T-helper 17 cell (primary cell): Measurements from ENCODE around the gene RPL12. TPM values are rescaled to one million over a fixed set of nuclear protein-coding genes. Genes with fewer than 3 reads are reported as not detected.

Experiments
- ATAC-seq: fragments of 150-1000 bp; cut with Tn5 transposase; 2 replicates; pipeline ENCODE4 v1.10.0; 2021; ENCODE audit warnings: mild to moderate bottlenecking, moderate library complexity
- DNase-seq, 3 donors: peaks; one replicate each; pipeline versions ENCODE4 v3.0.0 to v3.0.0-alpha.2; 2020 to 2021
- H3K9me3 ChIP-seq: one replicate; pipeline ENCODE4 v1.7.0; 2013; ENCODE audit warnings: low read length, mild to moderate bottlenecking; ENCODE audit not compliant: control insufficient read depth, poor library complexity, severe bottlenecking
- H3K27ac Mint-ChIP-seq: one replicate; pipeline ENCODE4 v1.8.0; 2022; ENCODE audit warnings: mild to moderate bottlenecking, moderate library complexity, mixed read lengths
- H3K27me3 Mint-ChIP-seq: one replicate; pipeline ENCODE4 v1.8.0; 2022; ENCODE audit warnings: mixed read lengths
- H3K36me3 Mint-ChIP-seq: one replicate; pipeline ENCODE4 v1.8.0; 2022; ENCODE audit warnings: low read depth, mixed read lengths
- H3K4me1 Mint-ChIP-seq: one replicate; pipeline ENCODE4 v1.8.0; 2022; ENCODE audit warnings: mild to moderate bottlenecking, mixed read lengths
- H3K4me3 Mint-ChIP-seq: one replicate; pipeline ENCODE4 v1.8.0; 2022; ENCODE audit warnings: mild to moderate bottlenecking, moderate library complexity, mixed read lengths
- total RNA-seq, 4 donors: library from RNA in 2 of 4; stranded (reverse) in 2 of 4; gene quantifications; one replicate each; pipeline ENCODE4 v1.2.3 and lab custom pipeline; 2022 to 2026

RPL12 gene
- total RNA-seq, 2 donors from 2014 or later = 1,506 to 1,597 TPM

DNA sequence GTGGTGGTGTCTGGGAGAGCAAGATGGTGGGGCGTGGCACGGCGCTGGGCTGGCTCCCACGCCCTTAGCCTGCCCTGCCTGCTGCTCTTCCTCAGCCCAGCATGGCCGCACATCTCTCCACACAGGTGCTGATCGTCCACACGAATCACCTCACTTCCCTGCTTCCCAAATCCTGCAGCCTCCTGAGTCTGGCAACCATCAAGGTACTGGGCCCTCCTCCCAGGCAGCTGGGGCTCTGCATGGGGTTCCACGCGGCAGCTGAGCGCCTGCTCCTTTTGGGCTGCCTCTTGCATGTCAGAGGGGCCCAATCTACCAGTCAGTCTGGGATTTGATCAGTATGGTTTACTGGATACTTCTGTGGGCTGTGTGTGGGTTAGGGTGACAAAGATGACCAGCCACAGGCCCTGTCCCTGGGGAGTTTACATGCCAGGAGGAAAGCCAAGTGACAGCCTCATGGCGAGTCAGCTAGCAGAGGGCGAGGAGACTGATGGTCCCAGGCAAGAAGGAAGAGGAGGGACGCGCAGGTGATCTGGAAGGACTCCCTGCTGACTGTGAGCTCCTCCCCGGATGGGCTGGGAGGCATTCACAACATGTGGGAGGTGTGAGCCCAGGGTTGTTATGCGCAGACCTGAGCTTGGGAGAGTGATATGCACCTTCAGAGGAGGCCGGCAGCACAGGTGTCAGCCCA, 6.1 kb upstream of the RPL12 start:
- no peaks in the 10 kb centered on the region for H3K27me3 Mint-ChIP-seq
- H3K36me3 Mint-ChIP-seq = peaks cover 3% of the 10 kb centered on the region
- no peak overlapping the region for H3K4me3 Mint-ChIP-seq
- H3K9me3 ChIP-seq = no peaks in the 10 kb centered on the region
- H3K27ac Mint-ChIP-seq = no peak overlapping the region
- peaks cover 7% of the 10 kb centered on the region for H3K4me1 Mint-ChIP-seq
- ATAC-seq (no peak), DNase-seq (no peak)

DNA sequence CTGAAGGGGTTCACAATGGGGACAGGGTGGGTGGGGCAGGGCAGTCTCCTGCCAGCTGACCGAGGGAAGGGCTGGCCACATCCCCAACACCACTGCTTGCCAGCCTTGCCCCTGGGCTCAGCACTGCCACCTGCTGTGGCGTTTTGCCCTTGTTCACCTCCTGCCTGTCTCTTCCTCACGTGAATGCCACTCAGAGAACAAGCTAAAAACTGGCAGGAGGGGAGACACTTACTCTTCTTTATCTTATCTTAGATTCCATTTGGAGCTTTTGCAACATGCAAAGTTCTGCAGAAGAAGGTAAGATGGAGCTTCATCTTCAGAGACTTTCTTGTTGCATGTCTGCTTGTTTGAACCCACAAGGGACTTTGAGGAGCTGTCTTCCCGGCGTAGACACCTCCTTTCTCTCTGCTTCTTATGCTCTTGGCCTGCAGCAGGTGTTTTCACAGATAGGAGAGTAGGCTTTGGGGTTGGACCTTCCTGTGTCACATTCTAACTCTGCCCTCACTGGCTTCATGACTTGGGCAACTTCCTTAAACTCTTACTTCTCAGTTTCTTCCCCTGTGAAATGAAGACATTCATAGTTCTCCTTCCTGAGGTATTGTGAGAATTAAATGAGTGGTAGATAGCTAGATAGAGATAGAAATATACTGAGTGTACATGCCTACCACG, 4.3 kb upstream of the RPL12 start:
- no peak for DNase-seq
- no peak for ATAC-seq
- peaks cover 2% of the 10 kb centered on the region for H3K9me3 ChIP-seq
- no peak overlapping the region for H3K27ac Mint-ChIP-seq
- H3K4me1 Mint-ChIP-seq = peaks cover 10% of the 10 kb centered on the region
- H3K36me3 Mint-ChIP-seq = peaks cover 3% of the 10 kb centered on the region
- H3K27me3 Mint-ChIP-seq = no peaks in the 10 kb centered on the region
- no peak overlapping the region for H3K4me3 Mint-ChIP-seq

DNA sequence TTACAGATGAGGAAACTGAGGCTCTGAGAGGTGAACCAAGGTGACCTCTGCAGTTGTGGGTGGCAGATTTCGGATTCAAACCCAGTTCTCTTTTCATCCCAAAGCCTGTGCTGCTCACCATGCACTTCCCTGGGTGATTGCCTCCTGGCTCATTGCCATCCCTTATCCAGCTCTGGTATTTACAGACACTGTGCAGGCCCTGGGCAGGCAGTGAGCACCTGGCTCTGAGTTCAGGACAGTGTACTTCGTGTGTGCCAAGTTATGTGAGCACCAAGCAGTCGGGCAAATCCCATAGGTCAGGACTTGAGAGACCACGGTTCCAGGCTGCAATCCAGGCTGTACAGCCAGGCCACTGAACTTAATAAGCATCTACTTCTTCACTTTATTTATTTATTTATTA, 1.5 kb upstream of the RPL12 start:
- peaks cover 2% of the 10 kb centered on the region for H3K9me3 ChIP-seq
- no peak for DNase-seq
- no peak for ATAC-seq
- Mint-ChIP-seq H3K36me3 (peaks cover 8% of the 10 kb centered on the region), H3K27ac (no peak overlapping the region), H3K4me3 (peak overlapping the region; percentile 94), H3K4me1 (peaks cover 25% of the 10 kb centered on the region), H3K27me3 (no peaks in the 10 kb centered on the region)

DNA sequence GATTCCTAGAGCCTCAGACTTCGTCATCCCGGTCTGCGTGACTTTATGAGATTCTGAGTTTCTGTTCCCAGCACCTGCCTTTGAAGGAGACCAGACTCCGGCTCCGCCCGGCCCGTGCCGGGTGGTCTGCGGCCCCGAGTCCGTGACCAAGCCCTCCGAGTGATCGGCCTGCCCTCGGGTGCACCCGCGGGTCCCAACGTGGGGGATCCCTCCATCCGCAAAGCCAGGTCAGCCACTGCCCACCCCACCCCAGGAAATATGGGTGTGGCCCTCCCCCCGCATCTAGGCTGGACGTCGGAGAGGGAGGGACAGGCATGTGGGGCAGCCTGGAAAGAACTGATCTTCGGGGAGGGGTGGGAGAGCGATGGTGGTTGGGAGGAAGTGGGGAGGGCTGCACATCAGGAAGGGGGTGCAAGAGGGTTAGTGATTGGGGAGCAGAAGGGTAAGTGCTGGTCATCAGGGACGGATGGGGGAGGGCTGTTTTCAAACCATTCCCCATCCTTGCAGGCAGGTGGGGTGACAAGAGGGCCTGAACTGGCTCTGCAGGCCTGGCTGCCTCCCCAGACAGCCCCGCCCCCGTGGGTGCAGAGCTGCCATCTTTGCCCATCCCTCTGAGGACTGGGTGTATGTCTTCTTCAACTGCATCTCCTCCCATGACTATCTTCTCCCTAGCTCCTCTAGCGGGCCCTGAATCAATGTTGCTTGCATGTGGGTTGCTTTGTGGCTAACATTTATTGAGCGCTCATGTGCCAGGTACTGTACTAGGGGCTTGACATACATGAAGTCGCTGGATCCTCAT, 851 bp upstream of the RPL12 start:
- Mint-ChIP-seq H3K27ac (peak overlapping the region; percentile 95), H3K4me3 (peak overlapping the region; percentile 94), H3K4me1 (peaks cover 25% of the 10 kb centered on the region), H3K36me3 (peaks cover 12% of the 10 kb centered on the region), H3K27me3 (no peaks in the 10 kb centered on the region)
- DNase-seq (peak; percentile 18 to 22 (median 19)), ATAC-seq (no peak)
- H3K9me3 ChIP-seq = peaks cover 2% of the 10 kb centered on the region

DNA sequence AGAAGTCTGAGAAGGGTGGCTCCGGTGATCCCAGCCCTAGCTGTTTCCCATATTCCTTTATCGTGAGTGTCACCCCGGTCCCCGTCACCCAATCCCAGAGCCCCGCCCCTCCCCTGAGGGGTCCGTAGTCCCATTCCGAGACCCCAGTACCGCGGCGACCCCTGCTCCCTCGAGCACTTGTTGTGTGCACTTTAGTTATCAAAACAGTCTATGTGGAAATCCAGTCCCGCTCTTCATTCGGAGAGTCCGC, 327 bp upstream of the RPL12 start:
- ATAC-seq (no peak), DNase-seq (no peak)
- H3K36me3 Mint-ChIP-seq = peaks cover 9% of the 10 kb centered on the region
- H3K4me3 Mint-ChIP-seq = peak overlapping the region; percentile 94
- H3K9me3 ChIP-seq = peaks cover 2% of the 10 kb centered on the region
- no peaks in the 10 kb centered on the region for H3K27me3 Mint-ChIP-seq
- H3K4me1 Mint-ChIP-seq = peaks cover 25% of the 10 kb centered on the region
- H3K27ac Mint-ChIP-seq = peak overlapping the region; percentile 95

DNA sequence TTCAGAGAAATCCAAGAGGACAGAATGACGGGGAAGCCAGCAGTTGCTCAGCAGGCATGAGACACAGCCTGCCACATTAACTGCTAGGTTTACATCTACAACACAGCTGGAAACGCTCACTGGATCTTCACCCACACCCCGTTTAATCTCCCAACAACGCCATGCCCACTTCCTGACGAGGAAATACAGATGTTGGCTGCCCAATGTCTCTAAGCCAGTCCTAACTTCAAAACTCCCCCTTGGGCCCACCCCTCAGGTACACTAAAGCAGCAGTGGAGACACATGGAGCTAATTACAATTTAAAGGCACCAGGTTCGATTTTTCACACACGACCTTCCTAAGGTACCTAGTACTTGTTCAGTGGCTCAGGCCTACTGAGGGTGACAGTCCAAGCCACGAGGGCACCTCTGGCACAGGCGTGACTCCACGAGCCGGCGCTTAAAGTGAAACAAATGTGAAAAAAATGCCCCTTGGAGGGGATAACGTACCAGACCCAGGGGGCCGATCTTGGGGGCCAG, 904 bp downstream of the RPL12 start:
- Mint-ChIP-seq H3K27me3 (no peaks in the 10 kb centered on the region), H3K4me1 (peaks cover 19% of the 10 kb centered on the region), H3K4me3 (peak overlapping the region; percentile 94), H3K36me3 (peaks cover 9% of the 10 kb centered on the region), H3K27ac (peak overlapping the region; percentile 95)
- DNase-seq (no peak), ATAC-seq (peak; percentile 13)
- H3K9me3 ChIP-seq = peaks cover 2% of the 10 kb centered on the region

DNA sequence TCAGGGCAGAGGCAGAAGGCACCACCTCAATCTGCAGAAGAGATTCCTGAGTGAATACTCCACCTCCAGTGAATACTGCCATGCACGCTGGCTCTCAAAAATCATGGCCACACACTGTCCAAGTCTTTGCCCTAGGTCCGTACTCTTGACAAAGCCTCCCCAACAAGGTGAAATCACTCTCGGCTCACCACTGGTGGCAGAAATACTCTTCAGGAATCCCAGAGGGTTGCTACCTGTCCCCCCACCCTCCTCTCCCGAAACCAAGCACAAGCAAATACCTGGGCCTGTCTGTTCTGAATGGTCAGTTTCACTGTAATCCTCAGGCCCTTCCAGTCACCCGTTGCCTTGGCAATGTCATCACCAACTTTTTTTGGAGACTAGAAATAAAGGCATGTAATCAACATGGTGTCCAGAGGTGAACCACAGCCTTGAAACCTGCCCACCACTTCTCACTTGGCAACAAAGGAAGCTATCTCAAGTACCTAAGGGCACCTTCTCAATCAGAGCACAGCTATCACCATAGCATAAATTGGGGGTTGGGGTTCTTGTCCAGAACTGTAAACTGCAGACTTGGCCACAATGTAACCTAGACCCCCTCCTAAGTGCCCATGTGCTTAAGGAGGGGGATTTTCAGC, 1.8 kb downstream of the RPL12 start:
- H3K9me3 ChIP-seq = peaks cover 2% of the 10 kb centered on the region
- peak overlapping the region; percentile 95 for H3K27ac Mint-ChIP-seq
- no peak for ATAC-seq
- peaks cover 12% of the 10 kb centered on the region for H3K36me3 Mint-ChIP-seq
- no peaks in the 10 kb centered on the region for H3K27me3 Mint-ChIP-seq
- DNase-seq = no peak
- H3K4me1 Mint-ChIP-seq = peaks cover 19% of the 10 kb centered on the region
- H3K4me3 Mint-ChIP-seq = peak overlapping the region; percentile 94

DNA sequence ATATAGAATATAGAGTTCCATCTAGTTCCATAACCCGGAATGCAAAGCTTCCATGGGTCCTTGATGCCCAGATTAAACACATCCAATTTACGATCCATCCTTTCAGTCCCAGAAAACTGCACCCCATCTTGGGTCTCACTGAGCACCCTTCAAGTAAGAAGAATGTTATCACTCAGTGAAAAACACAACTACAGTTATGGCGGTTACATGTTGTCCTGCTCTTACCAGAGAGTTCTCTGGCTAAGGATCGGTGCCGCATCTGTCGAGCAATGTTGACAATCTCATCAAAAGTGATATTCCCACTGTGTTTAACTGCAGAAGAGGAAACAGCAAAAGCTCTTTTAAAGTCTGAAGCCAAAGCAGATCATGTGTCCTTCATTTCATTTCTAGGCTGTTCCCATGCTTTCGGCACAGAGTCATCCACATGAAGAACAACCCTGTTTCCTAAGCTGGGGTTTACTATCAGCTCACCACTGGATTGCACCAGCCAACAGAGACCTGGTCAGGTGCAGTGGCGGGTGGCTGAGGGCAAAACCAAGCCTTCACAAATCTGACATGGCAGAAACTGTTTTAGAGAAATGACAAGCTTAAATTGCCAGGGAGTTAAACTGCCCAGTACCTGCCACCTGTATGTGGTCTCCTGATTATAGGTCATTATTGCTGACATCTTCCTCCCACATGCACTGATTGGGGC, 2.9 kb downstream of the RPL12 start:
- peaks cover 19% of the 10 kb centered on the region for H3K4me1 Mint-ChIP-seq
- ATAC-seq = no peak
- peaks cover 2% of the 10 kb centered on the region for H3K9me3 ChIP-seq
- peaks cover 12% of the 10 kb centered on the region for H3K36me3 Mint-ChIP-seq
- DNase-seq = no peak
- H3K27ac Mint-ChIP-seq = peak overlapping the region; percentile 95
- H3K27me3 Mint-ChIP-seq = no peaks in the 10 kb centered on the region
- H3K4me3 Mint-ChIP-seq = no peak overlapping the region

DNA sequence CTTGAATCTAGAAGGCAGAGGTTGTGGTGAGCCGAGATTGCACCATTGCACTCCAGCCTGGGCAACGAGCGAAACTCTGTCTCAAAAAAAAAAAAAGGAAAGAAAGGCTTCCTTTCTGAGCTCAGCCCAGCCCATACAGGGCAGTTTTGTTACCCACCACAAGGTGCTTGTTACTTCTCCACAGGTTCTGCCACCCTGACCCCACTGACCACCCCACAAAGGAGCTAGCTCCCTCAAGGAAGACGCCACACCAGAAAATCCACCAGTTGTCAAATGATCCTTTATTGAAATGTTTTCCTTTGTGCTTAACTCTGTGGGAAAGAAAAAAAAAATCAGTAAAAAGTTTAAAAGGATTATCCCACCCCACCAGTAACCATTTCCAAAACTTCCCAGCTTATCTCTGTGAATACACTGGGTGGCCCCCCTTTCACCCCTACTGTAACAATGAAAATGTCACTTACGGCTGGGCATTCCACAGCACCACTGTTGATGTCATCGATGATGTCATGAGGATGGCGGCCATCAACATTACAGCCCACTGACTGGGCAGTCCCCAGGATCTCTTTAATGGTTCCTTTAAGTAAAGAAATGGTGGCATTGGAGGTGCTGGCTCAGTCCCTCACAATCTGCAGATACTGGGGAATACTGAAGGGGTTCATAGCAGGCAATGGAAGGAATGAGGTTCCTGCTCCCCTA, 3.6 kb downstream of the RPL12 start:
- peak overlapping the region; percentile 95 for H3K27ac Mint-ChIP-seq
- no peaks in the 10 kb centered on the region for H3K27me3 Mint-ChIP-seq
- H3K9me3 ChIP-seq = peaks cover 2% of the 10 kb centered on the region
- DNase-seq (no peak), ATAC-seq (no peak)
- H3K36me3 Mint-ChIP-seq = peaks cover 12% of the 10 kb centered on the region
- peaks cover 19% of the 10 kb centered on the region for H3K4me1 Mint-ChIP-seq
- no peak overlapping the region for H3K4me3 Mint-ChIP-seq

DNA sequence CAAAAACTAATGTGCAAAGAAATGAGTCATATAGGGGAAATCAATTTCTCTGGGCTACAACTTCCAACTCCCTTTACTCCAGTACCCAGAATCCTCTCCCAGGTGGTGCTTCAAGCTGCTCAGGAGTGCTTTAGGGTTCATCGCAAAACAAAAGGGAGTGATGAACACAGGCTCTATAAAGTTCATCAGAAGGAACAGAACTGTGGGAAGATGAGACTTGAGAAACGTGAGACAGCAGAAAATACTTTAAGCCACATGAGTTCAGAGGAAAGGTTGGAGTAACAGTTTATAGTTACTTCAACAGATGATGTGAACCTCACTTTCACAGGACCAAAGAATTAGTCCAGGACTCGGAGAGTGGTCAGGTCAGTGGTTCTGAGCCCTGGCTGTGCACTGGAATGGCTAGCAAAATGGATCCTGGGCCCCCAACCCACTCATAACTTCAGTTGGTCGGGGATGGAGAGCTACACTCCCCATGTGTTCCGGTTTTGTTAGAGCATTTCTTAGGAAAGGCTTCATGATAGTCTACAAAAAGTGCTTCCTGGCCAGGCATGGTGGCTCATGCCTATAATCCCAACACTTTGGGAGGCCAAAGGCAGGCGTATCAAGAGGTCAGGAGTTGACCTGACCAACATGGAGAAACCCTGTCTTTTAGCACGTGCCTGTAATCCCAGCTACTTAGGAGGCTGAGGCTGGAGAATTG, 4.3 kb downstream of the RPL12 start:
- DNase-seq (no peak), ATAC-seq (no peak)
- Mint-ChIP-seq H3K27me3 (no peaks in the 10 kb centered on the region), H3K4me1 (peaks cover 19% of the 10 kb centered on the region), H3K27ac (no peak overlapping the region), H3K36me3 (peaks cover 12% of the 10 kb centered on the region), H3K4me3 (no peak overlapping the region)
- H3K9me3 ChIP-seq = peaks cover 2% of the 10 kb centered on the region

DNA sequence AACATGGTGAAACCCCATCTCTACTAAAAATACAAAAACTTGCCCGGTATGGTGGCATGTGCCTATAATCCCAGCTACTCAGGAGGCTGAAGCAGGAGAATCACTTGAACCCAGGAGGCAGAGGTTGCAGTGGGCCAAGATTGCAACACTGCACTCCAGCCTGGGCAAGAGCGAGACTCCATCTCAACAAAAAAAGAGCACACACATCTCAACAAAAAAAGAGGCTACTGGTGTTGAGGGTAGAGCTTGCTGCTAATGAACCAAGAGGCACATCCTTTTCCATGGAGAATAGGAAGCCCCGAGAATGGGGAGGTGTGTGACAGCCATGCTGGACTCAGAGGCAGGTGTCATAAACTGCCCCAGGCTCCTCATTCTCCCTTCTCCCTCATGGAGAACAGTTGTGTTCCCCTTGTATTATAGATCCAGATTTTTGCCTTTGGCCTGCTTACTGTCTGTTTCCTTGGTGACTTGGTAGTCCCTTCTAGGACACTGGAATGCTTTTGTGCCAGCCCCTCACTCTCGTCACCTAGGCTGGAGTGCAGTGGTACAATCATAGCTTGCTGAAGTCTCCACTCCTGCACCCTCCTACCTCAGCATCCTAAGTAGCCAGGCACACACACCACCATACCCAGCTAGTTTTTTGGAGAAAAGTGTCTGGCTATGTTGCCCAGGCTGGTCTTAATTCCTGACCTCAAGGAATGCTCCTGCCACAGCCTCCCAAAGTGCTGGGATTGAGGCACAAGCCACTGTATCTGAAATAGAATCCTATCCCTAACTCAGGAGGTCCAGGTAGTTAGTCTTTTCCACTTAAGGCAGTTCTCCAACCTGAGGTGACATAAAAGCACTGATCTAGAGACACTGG, 5.1 kb downstream of the RPL12 start:
- peaks cover 2% of the 10 kb centered on the region for H3K9me3 ChIP-seq
- H3K36me3 Mint-ChIP-seq = peaks cover 12% of the 10 kb centered on the region
- no peak for ATAC-seq
- H3K27me3 Mint-ChIP-seq = no peaks in the 10 kb centered on the region
- no peak overlapping the region for H3K4me3 Mint-ChIP-seq
- no peak for DNase-seq
- H3K27ac Mint-ChIP-seq = peak overlapping the region; percentile 32
- H3K4me1 Mint-ChIP-seq = peaks cover 17% of the 10 kb centered on the region
